Sigmoid colon (tissue), 3 donors: ENCODE measurements around the gene PTPN14.
"Not testable (repeated sequence)": the region's sequence is repeated elsewhere in the genome, so short reads cannot be mapped to it uniquely, and the experiment has no call there.

Source experiments
- CTCF ChIP-seq, 4 experiments: fragments of 450-650 bp in 3 of 4; fragments of 200-600 bp in 1 of 4; IDR thresholded peaks; one replicate each; pipeline ENCODE4 v1.5.1; 2016 to 2019; ENCODE audit warnings: antibody characterized with exemption in 4 of 4, mild to moderate bottlenecking in 3 of 4, moderate library complexity in 2 of 4
- POLR2A ChIP-seq, 2 donors: fragments of 450-650 bp; IDR thresholded peaks; one replicate each; pipeline ENCODE4 v1.6.1; 2016; ENCODE audit warnings: antibody characterized with exemption in 2 of 2, mild to moderate bottlenecking in 2 of 2, moderate library complexity in 2 of 2

- not testable (repeated sequence) for TF ChIP-seq CTCF, POLR2A (IDR thresholded peaks at IDR 0.05)
These were observed 69.3 kb downstream of the PTPN14 start for GRCh38 chr1:214481983-214482634.
